Activated CD4-positive, alpha-beta T cell treated with anti-CD3 and anti-CD28 coated beads, Interleukin-2, amount 10 ng/mL, durations not matched to agents 7 days and 5 days (primary cell): Measurements from ENCODE around the gene PNMA5. TPM values are rescaled to one million over a fixed set of nuclear protein-coding genes. Genes with fewer than 3 reads are reported as not detected.
"Not testable (repeated sequence)": the region's sequence is repeated elsewhere in the genome, so short reads cannot be mapped to it uniquely, and the experiment has no call there.

Experiments
- CTCF ChIA-PET: fragments of 350-600 bp; sonication (Branson Sonifier 250); formaldehyde crosslinking; loops from one replicate; lab custom pipeline; 2021; ENCODE audit warnings: antibody characterized with exemption; lab: Charles Lee
- POLR2A ChIA-PET: fragments of 350-600 bp; sonication (Branson Sonifier 250); formaldehyde crosslinking; loops from one replicate; lab custom pipeline; 2021; ENCODE audit warnings: antibody characterized with exemption; lab: Charles Lee
- DNase-seq: peaks from one replicate; pipeline ENCODE4 v3.0.0-alpha.2; 2020
- H3K27ac Mint-ChIP-seq: one replicate; pipeline ENCODE4 v1.8.0; 2021; ENCODE audit warnings: mild to moderate bottlenecking, moderate library complexity, mixed read lengths
- H3K27me3 Mint-ChIP-seq: one replicate; pipeline ENCODE4 v1.8.0; 2021; ENCODE audit warnings: mixed read lengths
- H3K36me3 Mint-ChIP-seq: one replicate; pipeline ENCODE4 v1.8.0; 2021; ENCODE audit warnings: low read depth, mixed read lengths
- H3K4me1 Mint-ChIP-seq: one replicate; pipeline ENCODE4 v1.8.0; 2021; ENCODE audit warnings: mixed read lengths
- H3K4me3 Mint-ChIP-seq: one replicate; pipeline ENCODE4 v1.8.0; 2021; ENCODE audit warnings: mild to moderate bottlenecking, moderate library complexity, mixed read lengths
- H3K9me3 Mint-ChIP-seq: one replicate; pipeline ENCODE4 v1.8.0; 2021; ENCODE audit warnings: mixed read lengths
- total RNA-seq, 2 experiments: library from RNA; stranded (reverse); gene quantifications; one replicate each; pipeline ENCODE4 v1.2.3, GENCODE V29; 2021

Gene PNMA5
- under 1 TPM; 0.06 to 0.10 TPM for total RNA-seq

GRCh38 chrX:152993933-152994332, at the start of gene PNMA5:
Gene PNMA5, minus strand, starts transcription at chrX:152994116. Its CDS starts 2,518 bp downstream, at chrX:152991598.
- Mint-ChIP-seq H3K27me3 (no peaks in the 10 kb centered on the region), H3K4me3 (no peak within 1 kb of the TSS), H3K27ac (no peak within 1 kb of the TSS), H3K4me1 (peaks cover 35% of the 10 kb centered on the region), H3K36me3 (no peaks in the 10 kb centered on the region), H3K9me3 (peaks cover 2% of the 10 kb centered on the region)
- POLR2A ChIA-PET, result no interaction called here
- CTCF ChIA-PET, result no interaction called here
- DNase-seq, result no peak

DNA sequence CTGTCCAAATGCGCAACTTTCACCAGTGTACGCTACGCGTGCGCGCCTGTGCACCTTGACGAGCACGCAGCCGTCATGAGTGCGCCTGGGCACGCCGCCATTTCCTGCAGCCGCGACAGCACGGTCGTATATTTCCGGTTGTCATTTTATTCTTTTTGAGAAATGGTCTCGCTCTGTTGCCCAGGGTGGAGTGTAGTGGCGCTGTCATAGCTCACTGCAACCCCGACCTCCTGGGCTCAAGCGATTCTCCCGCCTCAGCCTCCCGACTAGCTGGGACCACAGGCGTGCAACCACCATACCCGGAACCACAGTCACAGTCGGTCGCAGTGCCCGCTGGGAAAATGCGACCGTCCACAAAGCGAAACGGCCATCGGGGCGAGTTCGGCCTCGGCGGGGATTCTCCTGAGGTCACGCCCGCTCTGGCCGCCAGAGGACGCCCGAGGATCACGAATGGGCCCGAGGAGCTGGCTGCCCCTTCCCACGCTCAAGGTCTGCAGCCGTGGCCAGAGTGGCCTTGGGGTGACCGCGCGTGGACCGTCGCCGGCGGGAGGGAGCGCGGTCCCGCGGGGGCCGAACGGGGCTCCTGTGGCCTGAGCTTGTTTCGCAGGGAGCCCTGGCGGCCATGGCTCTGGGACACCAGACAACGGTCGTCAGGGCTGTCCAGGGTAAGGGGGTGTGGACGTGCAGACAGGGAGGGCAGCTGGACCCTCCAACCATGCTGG, 38.6 kb upstream of the PNMA5 start:
- ChIA-PET POLR2A (interaction anchor here (0.7 kb wide), 1 partner anchor 31 kb away, joined by 4 read pairs; no protein-coding TSS in a partner anchor), CTCF (interaction anchor here (0.5 to 1.9 kb wide), 17 partner anchors 8 to 635 kb away, joined by 3 to 7 read pairs (median 4); partner anchors contain the start of gene HAUS7)
- Mint-ChIP-seq H3K27me3 (no peaks in the 10 kb centered on the region), H3K4me1 (peaks cover 12% of the 10 kb centered on the region), H3K27ac (peak overlapping the region; percentile 91), H3K9me3 (peaks cover 3% of the 10 kb centered on the region), H3K36me3 (no peaks in the 10 kb centered on the region), H3K4me3 (peak overlapping the region; percentile 70)
- peak; percentile 49 for DNase-seq

DNA sequence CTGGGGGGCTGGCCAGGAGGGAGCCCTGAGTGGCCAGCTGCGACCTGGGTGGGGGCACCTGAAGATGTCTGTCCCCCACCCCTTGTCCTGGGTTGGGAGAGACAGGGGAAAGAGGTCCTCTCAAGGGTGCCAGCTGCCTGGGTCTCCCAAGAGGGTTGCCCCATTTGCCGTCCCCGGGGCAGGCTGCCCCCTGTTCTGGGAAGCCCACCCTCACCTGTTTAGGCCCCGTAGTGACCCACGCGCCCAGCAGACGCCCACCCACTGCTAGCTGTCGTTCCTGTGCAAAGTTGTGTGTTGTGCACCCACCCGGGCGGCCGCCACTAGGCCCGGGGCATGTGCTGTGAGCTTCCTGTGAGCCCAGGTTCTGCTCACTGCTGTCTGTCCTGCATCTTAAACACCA, 36.9 kb upstream of the PNMA5 start:
- no peak for DNase-seq
- ChIA-PET POLR2A (no interaction called here), CTCF (no interaction called here)
- Mint-ChIP-seq H3K4me3 (no peak overlapping the region), H3K4me1 (peaks cover 12% of the 10 kb centered on the region), H3K27me3 (no peaks in the 10 kb centered on the region), H3K9me3 (peaks cover 3% of the 10 kb centered on the region), H3K36me3 (no peaks in the 10 kb centered on the region), H3K27ac (no peak overlapping the region)

DNA sequence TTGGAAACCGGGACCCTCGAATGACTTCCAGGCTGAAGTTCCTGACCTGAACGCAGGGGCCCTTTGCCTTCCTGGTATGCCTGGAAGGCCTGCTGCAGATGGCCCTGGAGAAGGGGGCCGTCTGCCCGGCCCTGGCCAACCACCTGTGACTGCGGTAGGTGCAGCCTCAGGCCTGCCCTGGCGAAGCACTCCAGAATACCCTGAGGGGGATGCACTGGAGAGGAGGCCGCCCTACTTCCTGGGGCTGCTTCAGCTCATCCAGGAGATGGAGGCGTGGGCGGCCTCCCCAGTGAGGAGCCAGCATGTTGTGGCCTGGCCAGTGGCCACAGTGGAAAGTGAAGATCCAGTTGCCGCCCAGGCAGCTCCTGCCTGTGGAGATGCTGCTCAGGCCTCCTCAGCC, 36.0 kb upstream of the PNMA5 start:
- no peak overlapping the region for H3K27ac Mint-ChIP-seq
- ChIA-PET POLR2A (no interaction called here), CTCF (interaction anchor here (1.5 kb wide), 1 partner anchor 88 kb away, joined by 5 read pairs; no protein-coding TSS in a partner anchor)
- no peak overlapping the region for H3K4me3 Mint-ChIP-seq
- H3K27me3 Mint-ChIP-seq, result peaks cover under 1% of the 10 kb centered on the region
- H3K9me3 Mint-ChIP-seq, result peaks cover 3% of the 10 kb centered on the region
- peaks cover 12% of the 10 kb centered on the region for H3K4me1 Mint-ChIP-seq
- DNase-seq, result no peak
- no peaks in the 10 kb centered on the region for H3K36me3 Mint-ChIP-seq

GRCh38 chrX:153029162-153029561, 35.2 kb upstream of the PNMA5 start:
- POLR2A ChIA-PET, result no interaction called here
- Mint-ChIP-seq H3K4me1 (peaks cover 12% of the 10 kb centered on the region), H3K27ac (no peak overlapping the region), H3K27me3 (peaks cover 2% of the 10 kb centered on the region), H3K9me3 (no peaks in the 10 kb centered on the region), H3K36me3 (no peaks in the 10 kb centered on the region), H3K4me3 (no peak overlapping the region)
- CTCF ChIA-PET, result interaction anchor here (1.5 kb wide), 1 partner anchor 87 kb away, joined by 5 read pairs; no protein-coding TSS in a partner anchor
- no peak for DNase-seq

DNA sequence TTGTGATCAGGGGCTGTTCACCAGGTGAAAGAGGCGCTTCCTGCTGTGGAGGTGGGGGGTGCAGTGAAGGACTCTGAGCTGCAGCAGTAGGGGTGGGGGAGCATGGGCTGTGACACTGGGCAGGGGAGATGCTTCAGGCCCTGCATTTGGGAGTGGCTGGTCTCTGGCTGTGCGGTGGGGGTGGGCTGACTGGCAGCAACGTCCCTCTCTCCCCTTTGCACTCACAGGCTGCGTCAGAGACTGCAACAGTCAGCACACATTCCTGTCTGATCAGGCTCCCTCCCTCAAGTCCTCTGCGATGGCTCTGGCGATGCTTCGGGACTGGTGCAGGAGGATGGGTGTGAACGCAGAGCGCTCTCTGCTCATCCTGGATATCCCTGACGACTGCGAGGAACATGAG, 34.6 kb upstream of the PNMA5 start:
- H3K27ac Mint-ChIP-seq, POLR2A ChIA-PET, H3K27me3 Mint-ChIP-seq, H3K9me3 Mint-ChIP-seq, DNase-seq, H3K36me3 Mint-ChIP-seq, H3K4me3 Mint-ChIP-seq: not testable (repeated sequence)
- CTCF ChIA-PET, result interaction anchor here (0.8 to 1.5 kb wide), 2 partner anchors 8 to 87 kb away, joined by 3 to 5 read pairs; no protein-coding TSS in a partner anchor
- peaks cover 12% of the 10 kb centered on the region for H3K4me1 Mint-ChIP-seq

- H3K4me3 Mint-ChIP-seq, H3K27me3 Mint-ChIP-seq, H3K4me1 Mint-ChIP-seq, H3K36me3 Mint-ChIP-seq, H3K9me3 Mint-ChIP-seq, DNase-seq, POLR2A ChIA-PET, H3K27ac Mint-ChIP-seq: not testable (repeated sequence)
- CTCF ChIA-PET, result interaction anchor here (0.6 to 0.9 kb wide), 3 partner anchors 85 to 919 kb away, joined by 3 read pairs; no protein-coding TSS in a partner anchor
These were observed 32.6 kb upstream of the PNMA5 start for GRCh38 chrX:153026501-153026900.

- POLR2A ChIA-PET, result no interaction called here
- CTCF ChIA-PET, result interaction anchor here (1.2 kb wide), 1 partner anchor 25 kb away, joined by 3 read pairs; no protein-coding TSS in a partner anchor
- Mint-ChIP-seq H3K27me3 (peaks cover 23% of the 10 kb centered on the region), H3K4me3 (peak overlapping the region; percentile 47), H3K36me3 (no peaks in the 10 kb centered on the region), H3K9me3 (peaks cover 4% of the 10 kb centered on the region), H3K27ac (peak overlapping the region; percentile 90), H3K4me1 (peaks cover 21% of the 10 kb centered on the region)
- DNase-seq, result peak; percentile 14
These were observed 25.2 kb upstream of the PNMA5 start for GRCh38 chrX:153019166-153019565.

DNA sequence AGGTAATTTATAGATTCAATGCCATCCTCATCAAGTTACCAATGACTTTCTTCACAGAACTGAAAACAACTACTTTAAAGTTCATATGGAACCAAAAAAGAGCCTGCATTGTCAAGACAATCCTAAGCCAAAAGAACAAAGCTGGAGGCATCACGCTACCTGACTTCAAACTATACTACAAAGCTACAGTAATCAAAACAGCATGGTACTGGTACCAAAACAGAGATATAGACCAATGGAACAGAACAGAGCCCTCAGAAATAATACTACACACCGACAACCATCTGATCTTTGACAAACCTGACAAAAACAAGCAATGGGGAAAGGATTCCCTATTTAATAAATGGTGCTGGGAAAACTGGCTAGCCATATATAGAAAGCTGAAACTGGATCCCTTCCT, 23.3 kb upstream of the PNMA5 start:
- H3K4me1 Mint-ChIP-seq, result peaks cover 21% of the 10 kb centered on the region
- H3K27ac Mint-ChIP-seq, DNase-seq, H3K9me3 Mint-ChIP-seq, CTCF ChIA-PET, POLR2A ChIA-PET, H3K36me3 Mint-ChIP-seq, H3K4me3 Mint-ChIP-seq: not testable (repeated sequence)
- peaks cover 30% of the 10 kb centered on the region for H3K27me3 Mint-ChIP-seq

DNA sequence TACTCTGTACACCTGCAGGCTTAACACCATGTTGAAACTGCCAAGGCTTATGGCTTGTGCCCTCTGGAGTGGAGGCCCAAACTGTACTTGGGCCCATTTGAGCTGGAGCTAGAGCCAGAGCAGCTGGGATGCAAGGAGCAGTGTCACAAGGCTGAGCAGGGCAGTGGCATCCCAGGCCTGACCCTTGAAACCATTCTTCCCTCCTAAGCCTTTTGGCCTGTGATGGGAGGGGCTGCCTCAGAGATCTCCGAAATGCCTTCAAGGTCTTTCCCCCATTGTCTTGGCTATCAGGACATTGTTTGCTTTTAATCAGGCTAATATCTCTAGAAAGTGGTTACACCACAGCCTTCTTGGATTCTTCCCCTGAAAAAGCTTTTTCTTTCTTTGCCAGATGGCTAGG, 10.9 kb upstream of the PNMA5 start:
- no peak overlapping the region for H3K4me3 Mint-ChIP-seq
- no peak for DNase-seq
- no peaks in the 10 kb centered on the region for H3K9me3 Mint-ChIP-seq
- no peak overlapping the region for H3K27ac Mint-ChIP-seq
- H3K27me3 Mint-ChIP-seq, result peaks cover 22% of the 10 kb centered on the region
- CTCF ChIA-PET, result no interaction called here
- H3K4me1 Mint-ChIP-seq, result no peaks in the 10 kb centered on the region
- POLR2A ChIA-PET, result no interaction called here
- no peaks in the 10 kb centered on the region for H3K36me3 Mint-ChIP-seq

DNA sequence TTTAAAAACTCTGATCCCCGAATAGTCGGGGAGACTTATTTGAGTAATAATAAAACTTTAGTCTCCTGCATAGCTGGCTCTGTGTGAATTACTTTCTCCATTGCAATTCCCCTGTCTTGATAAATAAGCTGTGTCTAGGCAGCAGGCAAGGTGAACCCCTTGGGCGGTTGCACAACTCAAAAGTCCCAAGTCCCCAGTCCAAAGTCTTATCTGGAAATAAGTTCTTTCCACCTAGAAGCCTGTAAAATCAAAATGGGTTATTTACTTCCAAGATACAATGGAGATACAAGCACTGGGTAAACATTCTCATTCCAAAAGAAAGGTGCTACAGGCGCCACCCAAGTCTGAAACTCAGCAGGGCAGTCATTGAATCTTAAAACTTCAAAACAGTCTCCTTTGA, 10.1 kb upstream of the PNMA5 start:
- H3K9me3 Mint-ChIP-seq, result no peaks in the 10 kb centered on the region
- no peak overlapping the region for H3K27ac Mint-ChIP-seq
- CTCF ChIA-PET, result no interaction called here
- H3K4me3 Mint-ChIP-seq, result no peak overlapping the region
- no peaks in the 10 kb centered on the region for H3K36me3 Mint-ChIP-seq
- POLR2A ChIA-PET, result no interaction called here
- H3K4me1 Mint-ChIP-seq, result no peaks in the 10 kb centered on the region
- no peak for DNase-seq
- peaks cover 22% of the 10 kb centered on the region for H3K27me3 Mint-ChIP-seq

DNA sequence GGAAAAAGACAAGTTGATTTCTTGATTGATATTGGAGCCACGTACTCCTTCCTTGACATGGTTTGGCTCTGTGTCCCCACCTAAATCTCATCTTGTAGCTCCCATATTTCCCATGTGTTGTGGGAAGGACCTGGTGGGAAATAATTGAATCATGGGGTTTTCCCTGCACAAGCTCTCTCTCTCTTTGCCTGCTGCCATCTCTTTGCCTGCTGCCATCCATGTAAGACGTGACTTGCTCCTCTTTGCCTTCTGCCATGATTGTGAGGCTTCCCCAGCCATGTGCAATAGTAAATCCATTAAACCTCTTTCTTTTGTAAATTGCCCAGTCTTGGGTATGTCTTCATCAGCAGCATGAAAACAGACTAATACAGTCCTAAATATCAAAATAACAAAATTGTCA, 8.3 kb upstream of the PNMA5 start:
- POLR2A ChIA-PET, H3K4me3 Mint-ChIP-seq, DNase-seq, H3K27ac Mint-ChIP-seq, CTCF ChIA-PET, H3K9me3 Mint-ChIP-seq, H3K4me1 Mint-ChIP-seq, H3K36me3 Mint-ChIP-seq: not testable (repeated sequence)
- H3K27me3 Mint-ChIP-seq, result peaks cover 13% of the 10 kb centered on the region

- ChIA-PET POLR2A (no interaction called here), CTCF (interaction anchor here (1.4 kb wide), 1 partner anchor 10 kb away, joined by 3 read pairs; no protein-coding TSS in a partner anchor)
- H3K27ac Mint-ChIP-seq, result no peak overlapping the region
- DNase-seq, result no peak
- peaks cover 10% of the 10 kb centered on the region for H3K4me1 Mint-ChIP-seq
- H3K27me3 Mint-ChIP-seq, result peaks cover 2% of the 10 kb centered on the region
- H3K4me3 Mint-ChIP-seq, result no peak overlapping the region
- peaks cover 2% of the 10 kb centered on the region for H3K9me3 Mint-ChIP-seq
- H3K36me3 Mint-ChIP-seq, result no peaks in the 10 kb centered on the region
These were observed 3.4 kb upstream of the PNMA5 start for GRCh38 chrX:152997337-152997736.
